ENCODE data around the gene NEDD8. TPM values are rescaled to one million over a fixed set of nuclear protein-coding genes. Genes with fewer than 3 reads are reported as not detected.

The NEDD8 gene
- total RNA-seq, 2 experiments from 2014 or later: 167 to 172 TPM

DNA sequence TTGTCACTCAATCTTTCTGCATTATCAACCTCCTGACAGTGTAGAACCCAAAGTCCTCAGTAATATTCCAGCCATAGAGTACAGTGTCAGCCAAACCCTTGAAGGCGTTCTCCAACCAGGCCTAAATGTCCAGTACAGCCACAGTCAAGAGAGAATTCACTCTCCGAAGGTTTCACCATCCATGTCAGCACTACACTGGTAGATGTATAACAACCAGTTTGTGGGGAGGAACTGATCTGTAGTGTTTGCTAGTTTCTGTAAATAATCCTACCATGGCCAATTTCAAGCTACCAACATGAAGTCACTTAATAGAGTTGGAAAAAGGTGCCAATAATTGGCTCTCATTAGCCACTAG is 15.8 kb downstream of the NEDD8 start:
- intact Hi-C loops (cut with micrococcal nuclease): no loop called here
- ChIA-PET CTCF (interaction anchor here (0.9 to 3.6 kb wide), 15 partner anchors 9 to 215 kb away, joined by 3 to 25 read pairs (median 5); partner anchors contain the start of genes IRF9, LTB4R, LTB4R2 and TINF2), POLR2A (interaction anchor here (1.1 to 4.1 kb wide), 12 partner anchors 9 to 214 kb away, joined by 3 to 41 read pairs (median 5); partner anchors contain the start of genes DHRS1, GMPR2, IPO4 and IRF9)
- DNase-seq (no peak), ATAC-seq (no peak)
- H3K4me1 Mint-ChIP-seq (ENCODE audit: low read depth): peaks cover 38% of the 10 kb centered on the region
- TF ChIP-seq, protein P1, sequence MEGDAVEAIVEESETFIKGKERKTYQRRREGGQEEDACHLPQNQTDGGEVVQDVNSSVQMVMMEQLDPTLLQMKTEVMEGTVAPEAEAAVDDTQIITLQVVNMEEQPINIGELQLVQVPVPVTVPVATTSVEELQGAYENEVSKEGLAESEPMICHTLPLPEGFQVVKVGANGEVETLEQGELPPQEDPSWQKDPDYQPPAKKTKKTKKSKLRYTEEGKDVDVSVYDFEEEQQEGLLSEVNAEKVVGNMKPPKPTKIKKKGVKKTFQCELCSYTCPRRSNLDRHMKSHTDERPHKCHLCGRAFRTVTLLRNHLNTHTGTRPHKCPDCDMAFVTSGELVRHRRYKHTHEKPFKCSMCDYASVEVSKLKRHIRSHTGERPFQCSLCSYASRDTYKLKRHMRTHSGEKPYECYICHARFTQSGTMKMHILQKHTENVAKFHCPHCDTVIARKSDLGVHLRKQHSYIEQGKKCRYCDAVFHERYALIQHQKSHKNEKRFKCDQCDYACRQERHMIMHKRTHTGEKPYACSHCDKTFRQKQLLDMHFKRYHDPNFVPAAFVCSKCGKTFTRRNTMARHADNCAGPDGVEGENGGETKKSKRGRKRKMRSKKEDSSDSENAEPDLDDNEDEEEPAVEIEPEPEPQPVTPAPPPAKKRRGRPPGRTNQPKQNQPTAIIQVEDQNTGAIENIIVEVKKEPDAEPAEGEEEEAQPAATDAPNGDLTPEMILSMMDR (IDR thresholded peaks at IDR 0.05): no peak
- H3K4me3 Mint-ChIP-seq: peak overlapping the region; percentile 97
- peaks cover 31% of the 10 kb centered on the region for H3K36me3 Mint-ChIP-seq (ENCODE audit: low read depth)
- H3K9me3 Mint-ChIP-seq: no peaks in the 10 kb centered on the region
- H3K27ac Mint-ChIP-seq: peak overlapping the region; percentile 98
- no peaks in the 10 kb centered on the region for H3K27me3 Mint-ChIP-seq

DNA sequence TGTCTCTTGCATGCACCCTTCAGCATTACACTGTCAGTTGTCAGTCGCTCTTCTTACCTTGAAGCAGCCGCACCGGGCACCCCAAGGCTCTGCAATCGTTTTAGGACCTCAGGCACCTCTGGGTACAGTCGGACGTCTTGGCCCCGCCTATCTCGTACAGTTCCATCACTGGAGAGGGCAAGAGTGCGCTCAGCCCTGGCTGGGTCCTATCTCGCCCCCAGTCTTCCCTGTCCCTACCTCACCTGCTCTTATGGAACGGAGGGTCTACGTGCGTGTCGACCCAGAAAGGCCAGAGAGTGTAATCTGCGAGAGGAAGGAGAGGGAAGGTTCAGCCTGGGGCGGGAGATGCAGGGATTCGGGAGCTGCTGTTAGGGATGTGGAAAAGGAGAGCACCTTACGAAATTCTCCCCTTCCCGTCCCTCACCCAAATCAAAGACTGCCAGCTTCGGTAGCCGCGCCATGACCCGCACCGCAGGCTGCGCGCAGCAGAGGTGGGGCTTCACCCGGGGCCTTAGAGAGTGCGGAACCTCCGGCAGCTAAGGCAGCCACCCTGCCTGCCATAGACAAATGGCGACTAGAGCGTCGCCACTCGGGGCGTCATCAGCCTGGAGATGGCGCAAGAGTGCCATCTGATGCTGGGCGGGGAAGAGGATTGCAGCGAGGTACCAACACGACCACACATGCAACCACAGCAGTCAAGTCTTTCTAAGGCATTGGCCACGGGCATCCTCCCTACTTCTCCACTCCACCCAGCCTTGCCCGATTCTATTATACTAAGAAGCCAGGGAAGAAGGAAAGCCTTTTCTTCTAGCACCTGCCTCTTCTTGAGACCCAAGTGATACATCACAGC is 16.4 kb downstream of the NEDD8 start, which contains the start of gene MDP1:
MDP1 (minus strand) TSS at position 572 of the 850 bp plus-strand sequence; CDS start at position 461, 111 bp downstream.
- Mint-ChIP-seq H3K27ac (peak within 1 kb of the TSS; percentile 98), H3K27me3 (no peaks in the 10 kb centered on the region), H3K9me3 (no peaks in the 10 kb centered on the region), H3K4me3 (peak within 1 kb of the TSS; percentile 97), H3K36me3 (ENCODE audit: low read depth) (peaks cover 33% of the 10 kb centered on the region), H3K4me1 (ENCODE audit: low read depth) (peaks cover 40% of the 10 kb centered on the region)
- peak; percentile 91 for DNase-seq
- POLR2A ChIA-PET: interaction anchor here (1.1 to 4.1 kb wide), 13 partner anchors 9 to 215 kb away, joined by 3 to 41 read pairs (median 5); partner anchors contain the start of genes DHRS1, GMPR2, IPO4 and IRF9
- intact Hi-C loops (cut with micrococcal nuclease): no loop called here
- TF ChIP-seq, protein P1 (IDR thresholded peaks at IDR 0.05): peak; percentile 45
- CTCF ChIA-PET: interaction anchor here (0.7 to 3.6 kb wide), 18 partner anchors 9 to 216 kb away, joined by 3 to 25 read pairs (median 4); partner anchors contain the start of genes DHRS1, IPO4, IRF9 and LTB4R
- peak; percentile 74 for ATAC-seq

DNA sequence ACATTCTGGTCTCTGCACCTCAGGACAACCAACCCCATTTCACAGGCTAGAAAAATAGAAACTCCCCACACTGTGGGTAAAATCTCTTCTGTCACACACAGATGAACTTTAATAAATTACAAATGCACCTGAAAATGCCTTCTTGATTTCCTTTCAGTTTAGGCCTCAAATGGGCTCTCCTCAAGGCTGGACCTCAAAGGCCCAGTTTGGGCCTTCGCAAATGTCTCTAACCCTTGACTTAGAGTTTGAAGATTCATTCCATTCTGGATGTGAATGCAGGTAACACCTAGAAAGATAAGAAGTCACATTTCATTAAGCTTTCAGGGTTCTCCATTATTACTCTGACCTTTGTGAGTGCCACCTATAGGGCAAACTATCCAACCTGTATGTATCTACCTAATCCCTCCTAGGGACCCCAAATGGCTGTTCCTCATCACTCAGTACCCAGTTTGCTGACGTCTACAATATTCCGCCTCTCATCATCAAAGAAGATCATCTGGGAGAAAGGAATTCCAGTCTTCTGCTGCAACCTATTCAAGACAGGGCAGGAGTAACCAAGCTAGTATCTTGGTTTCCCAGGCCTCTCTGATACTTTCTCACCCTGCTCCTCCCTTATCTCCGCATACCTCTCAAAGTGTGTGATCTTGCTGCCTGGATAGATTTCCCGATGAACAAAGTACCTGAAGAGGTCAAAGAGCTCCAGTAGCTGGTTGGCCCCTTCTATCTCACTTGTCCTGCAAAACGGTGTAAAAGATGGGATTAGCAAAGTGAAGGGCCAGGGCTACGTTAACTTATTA is 18.1 kb downstream of the NEDD8 start:
- ATAC-seq: no peak
- Mint-ChIP-seq H3K27me3 (no peaks in the 10 kb centered on the region), H3K9me3 (no peaks in the 10 kb centered on the region), H3K36me3 (ENCODE audit: low read depth) (peaks cover 46% of the 10 kb centered on the region), H3K4me3 (peak overlapping the region; percentile 97), H3K27ac (peak overlapping the region; percentile 98), H3K4me1 (ENCODE audit: low read depth) (peaks cover 45% of the 10 kb centered on the region)
- POLR2A ChIA-PET: interaction anchor here (0.6 to 4.1 kb wide), 29 partner anchors 10 to 125 kb away, joined by 3 to 41 read pairs (median 3); partner anchors contain the start of genes CIDEB, DCAF11, DHRS1 and GMPR2
- intact Hi-C loops (cut with micrococcal nuclease): no loop called here
- CTCF ChIA-PET: interaction anchor here (0.7 to 4.7 kb wide), 14 partner anchors 14 to 217 kb away, joined by 3 to 25 read pairs (median 6); partner anchors contain the start of genes CIDEB, DHRS1, EMC9 and NOP9
- TF ChIP-seq, protein P1 (IDR thresholded peaks at IDR 0.05): peak; percentile 32
- no peak for DNase-seq

DNA sequence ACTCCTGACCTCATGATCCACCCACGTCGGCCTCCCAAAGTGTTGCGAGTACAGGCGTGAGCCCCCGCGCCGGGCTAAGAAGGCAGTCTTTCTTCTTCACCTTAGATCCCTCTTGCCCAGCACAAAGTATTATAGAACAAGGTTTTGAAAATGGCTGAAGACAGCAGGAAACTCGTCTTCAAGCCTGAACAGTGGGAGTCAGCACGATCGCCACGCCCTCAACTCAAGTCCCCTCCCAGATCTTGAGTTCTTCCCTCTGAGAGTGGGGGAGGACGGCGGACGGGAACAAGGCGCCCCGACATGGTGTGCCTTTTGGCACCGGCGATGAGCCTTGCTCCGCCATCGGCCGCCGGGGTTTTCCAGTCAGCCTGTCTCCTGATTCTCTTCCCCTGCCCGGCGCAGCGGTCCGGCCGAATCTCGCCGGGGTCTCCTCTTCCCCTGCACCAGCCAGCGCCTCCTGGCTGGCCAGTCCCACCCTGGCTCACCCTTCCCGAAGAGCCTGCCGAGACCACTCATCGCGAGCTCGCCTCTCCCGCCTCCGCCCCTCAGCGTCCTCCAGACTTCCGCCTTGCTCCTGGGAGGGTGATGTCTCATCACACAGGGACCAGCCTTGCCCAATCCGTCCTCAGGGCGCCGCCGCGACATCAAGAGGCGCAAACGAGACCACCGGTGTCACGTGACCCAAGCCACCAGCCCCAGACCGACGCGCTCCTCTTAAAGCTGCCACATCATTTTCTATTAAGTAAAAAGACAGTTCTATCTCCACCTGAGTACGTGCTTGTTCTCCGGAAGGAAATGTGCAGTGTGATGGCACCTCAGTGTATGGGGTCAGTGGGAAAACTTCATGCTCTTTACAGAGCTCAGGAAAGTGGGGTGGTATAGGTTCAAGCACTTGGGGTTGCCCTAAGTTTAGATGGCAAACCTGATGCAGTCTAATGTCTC is 19.0 kb downstream of the NEDD8 start, which contains the start of gene CHMP4A:
CHMP4A (minus strand) TSS at position 565 of the 942 bp plus-strand sequence; CDS start at position 516, 49 bp downstream.
- POLR2A ChIA-PET: interaction anchor here (0.6 to 4.1 kb wide), 32 partner anchors 9 to 126 kb away, joined by 3 to 41 read pairs (median 3); partner anchors contain the start of genes CIDEB, DHRS1, GMPR2 and IPO4
- Mint-ChIP-seq H3K27me3 (no peaks in the 10 kb centered on the region), H3K4me3 (peak within 1 kb of the TSS; percentile 97), H3K36me3 (ENCODE audit: low read depth) (peaks cover 49% of the 10 kb centered on the region), H3K9me3 (no peaks in the 10 kb centered on the region), H3K27ac (peak within 1 kb of the TSS; percentile 98), H3K4me1 (ENCODE audit: low read depth) (peaks cover 45% of the 10 kb centered on the region)
- DNase-seq (peak; percentile 99), ATAC-seq (peak; percentile 85)
- CTCF ChIA-PET: interaction anchor here (0.8 to 4.7 kb wide), 10 partner anchors 15 to 218 kb away, joined by 3 to 25 read pairs (median 10); partner anchors contain the start of genes CIDEB, DHRS1, NOP9 and TINF2
- intact Hi-C loops (cut with micrococcal nuclease): no loop called here
- TF ChIP-seq, protein P1 (IDR thresholded peaks at IDR 0.05): no peak

Data from activated CD8-positive, alpha-beta T cell treated with anti-CD3 and anti-CD28 coated beads for 36 hours (primary cell).